ENCODE measurements around the gene LYRM4.

The LYRM4 gene

GRCh38 chr6:5091210-5092069 lies 169.3 kb downstream of the LYRM4 start:
- DNase-seq: no peak

DNA sequence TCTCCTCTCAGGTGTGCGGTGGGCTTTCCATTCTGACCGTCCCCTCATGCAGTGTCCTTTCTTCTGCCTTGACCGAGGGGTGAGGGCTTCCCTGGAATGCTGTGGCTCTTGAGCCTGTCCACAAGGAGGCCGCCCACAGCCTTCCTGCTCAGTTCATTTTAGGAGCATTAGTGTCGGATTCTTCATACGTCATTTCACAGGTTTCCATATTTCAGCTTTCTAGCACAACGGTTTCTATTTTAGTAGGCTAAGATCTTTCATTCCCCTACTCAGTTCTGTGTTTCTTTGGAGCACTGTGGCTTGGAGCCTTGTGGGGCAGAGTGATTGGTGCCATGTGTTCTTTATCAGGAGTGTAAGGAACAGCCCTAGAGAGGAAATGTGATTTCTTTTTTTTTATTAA lies 170.1 kb downstream of the LYRM4 start:
- no peak for DNase-seq

GRCh38 chr6:5089481-5090438 lies 171.0 kb downstream of the LYRM4 start:
- DNase-seq: no peak

DNA sequence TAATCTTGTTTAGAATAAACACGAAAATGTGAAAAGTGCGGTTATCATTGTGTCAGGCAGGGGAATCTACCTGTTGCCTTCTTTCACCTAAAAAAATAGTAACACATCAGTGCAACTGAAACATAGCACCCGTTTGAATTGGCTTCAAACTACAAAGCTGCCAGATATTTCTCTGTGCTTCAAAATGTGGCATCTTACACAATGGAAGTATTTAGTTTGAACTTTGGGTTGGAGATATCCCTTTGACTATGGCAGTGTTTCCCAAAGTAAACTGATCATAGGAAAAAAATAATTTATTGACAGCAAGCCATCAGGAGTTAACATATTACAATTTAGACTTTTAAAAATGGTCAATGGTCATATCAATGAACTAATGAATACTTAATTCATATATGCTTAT lies 172.0 kb downstream of the LYRM4 start:
- no peak for DNase-seq

GRCh38 chr6:5087389-5087788 lies 173.4 kb downstream of the LYRM4 start:
- DNase-seq: no peak

GRCh38 chr6:5086294-5086890 lies 174.4 kb downstream of the LYRM4 start:
- no peak for DNase-seq

- DNase-seq: peak; percentile 11
Measured at GRCh38 chr6:5085648-5086293, 175.0 kb downstream of the LYRM4 start.

DNA sequence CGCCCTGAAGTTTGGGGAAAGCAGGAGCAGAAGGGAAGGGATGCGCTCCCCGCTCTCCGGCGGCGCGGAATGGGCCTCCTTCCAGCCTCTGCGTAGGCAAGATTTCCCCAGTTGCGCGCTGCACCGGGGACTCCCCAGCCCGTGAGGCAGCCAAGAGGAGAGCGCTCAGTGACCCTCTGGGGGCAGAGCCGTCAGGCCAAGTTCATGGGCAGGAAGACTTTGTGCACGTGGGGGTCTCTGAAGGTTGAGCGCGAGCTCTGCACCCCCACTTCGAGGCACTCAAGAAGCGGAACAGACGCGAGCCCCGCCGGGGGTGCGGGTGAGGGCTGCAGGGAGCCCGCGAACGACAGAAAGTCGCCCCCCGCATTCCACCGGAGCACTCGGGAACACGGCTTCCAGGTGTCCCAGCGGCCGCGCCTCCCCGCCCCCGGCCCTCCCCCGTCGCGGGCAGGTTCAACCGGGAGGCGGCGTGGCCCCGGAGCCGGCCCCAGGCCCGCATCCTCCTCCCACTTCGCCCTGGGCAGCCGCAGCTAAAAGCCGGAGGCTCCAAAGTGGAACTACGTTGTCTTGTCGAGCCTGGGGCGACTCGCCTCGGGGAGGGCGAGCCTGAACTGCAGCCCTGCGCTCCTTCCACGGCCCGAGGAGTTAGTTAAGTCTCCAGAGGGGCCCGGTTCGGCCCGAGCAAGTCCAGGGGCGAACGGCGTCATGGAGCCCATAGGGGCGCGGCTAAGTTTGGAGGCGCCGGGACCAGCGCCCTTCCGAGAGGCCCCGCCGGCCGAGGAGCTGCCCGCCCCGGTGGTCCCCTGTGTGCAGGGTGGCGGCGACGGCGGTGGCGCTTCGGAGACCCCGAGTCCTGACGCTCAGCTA lies 175.7 kb downstream of the LYRM4 start, which contains the start of gene PPP1R3G:
PPP1R3G (plus strand) TSS at position 561 of the 867 bp plus-strand sequence; CDS start at position 706, 145 bp downstream.
- peak; percentile 11 for DNase-seq

DNA sequence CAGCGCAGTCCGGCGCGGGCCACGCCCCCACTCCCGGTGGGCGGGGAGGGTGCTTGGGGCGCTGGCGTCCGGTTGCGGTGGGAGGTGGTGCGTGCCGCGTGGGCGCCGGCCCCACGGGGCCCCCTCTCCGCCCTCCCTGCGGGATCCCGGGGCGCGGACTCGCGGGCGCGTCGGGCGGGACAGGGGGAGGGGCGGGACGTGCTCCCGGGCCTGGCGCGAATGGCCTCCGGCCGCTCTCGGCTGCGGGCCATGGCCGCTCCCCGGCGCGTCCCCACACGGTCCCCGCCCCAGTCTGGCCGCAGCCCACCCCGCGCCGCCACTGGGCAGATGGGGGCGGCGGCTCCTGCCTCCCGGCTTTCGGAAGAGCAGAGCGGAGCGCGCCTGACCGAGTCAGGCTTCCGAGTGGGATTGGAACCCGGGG lies 176.4 kb downstream of the LYRM4 start:
- DNase-seq: no peak

DNA sequence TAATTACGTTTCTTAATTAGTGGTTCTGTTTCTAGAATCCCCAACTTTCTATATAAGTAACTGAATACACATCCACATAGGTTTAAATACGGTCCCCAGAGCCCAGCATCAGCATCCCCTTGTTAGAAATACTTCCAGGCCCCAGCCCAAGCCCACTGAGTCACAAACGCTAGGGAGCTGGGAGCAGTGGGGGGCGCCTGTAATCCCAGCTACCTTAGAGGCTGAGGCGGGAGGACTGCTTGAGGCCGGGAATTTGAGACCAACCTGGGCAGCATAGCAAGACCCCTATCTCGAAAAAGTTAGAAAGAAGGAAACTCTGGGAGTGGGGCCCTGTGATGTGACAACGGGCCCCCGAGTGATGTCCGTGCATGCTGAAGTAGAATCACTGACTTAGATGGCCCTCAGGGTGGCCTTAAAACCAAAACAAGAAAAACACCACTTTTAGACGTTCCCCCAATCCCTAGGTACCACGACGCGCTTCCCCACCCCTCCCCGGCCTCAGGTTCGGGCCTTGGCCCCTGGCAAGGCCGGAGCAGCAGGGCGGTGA lies 176.9 kb downstream of the LYRM4 start:
- no peak for DNase-seq

- no peak for DNase-seq
Measured at GRCh38 chr6:5083307-5083583, 177.5 kb downstream of the LYRM4 start.

DNA sequence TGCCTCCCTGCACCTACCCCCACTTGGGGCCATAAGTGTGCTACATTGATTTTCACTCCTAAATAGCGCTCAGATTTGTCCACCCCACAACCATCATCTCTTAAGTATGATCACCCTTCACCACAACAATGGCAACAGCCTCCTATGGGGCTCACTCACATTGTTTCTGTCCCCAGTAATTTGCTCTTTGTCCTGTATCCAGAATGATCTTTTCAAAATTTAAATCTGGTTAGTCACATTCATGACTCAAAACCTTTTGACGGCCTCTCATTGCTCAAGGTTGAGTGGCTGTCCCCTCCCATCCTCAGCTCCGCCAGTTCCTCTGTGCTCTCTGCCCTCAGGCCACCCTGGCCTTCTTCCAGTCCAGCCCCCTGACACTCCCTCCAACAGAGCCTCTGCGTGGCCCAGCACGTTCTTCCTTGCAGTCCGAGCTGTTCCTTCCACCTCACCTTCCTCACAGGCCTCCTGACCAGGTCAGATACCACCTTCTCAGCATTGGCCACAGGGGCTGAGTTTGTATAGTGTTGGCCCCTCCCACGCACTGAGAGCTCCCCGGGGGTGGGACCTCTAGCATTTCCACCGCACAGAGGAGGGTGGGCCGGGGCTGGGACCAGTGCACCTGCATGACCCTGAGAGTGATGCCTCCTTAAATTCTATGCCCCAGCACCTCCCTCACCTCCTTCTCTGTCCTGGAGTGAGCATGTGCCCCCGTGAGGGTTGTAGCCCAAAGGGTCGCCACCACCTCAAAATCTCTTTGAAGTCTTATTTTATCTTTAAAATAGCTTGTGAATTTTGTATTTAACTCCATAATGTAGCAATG lies 178.1 kb downstream of the LYRM4 start:
- no peak for DNase-seq

DNA sequence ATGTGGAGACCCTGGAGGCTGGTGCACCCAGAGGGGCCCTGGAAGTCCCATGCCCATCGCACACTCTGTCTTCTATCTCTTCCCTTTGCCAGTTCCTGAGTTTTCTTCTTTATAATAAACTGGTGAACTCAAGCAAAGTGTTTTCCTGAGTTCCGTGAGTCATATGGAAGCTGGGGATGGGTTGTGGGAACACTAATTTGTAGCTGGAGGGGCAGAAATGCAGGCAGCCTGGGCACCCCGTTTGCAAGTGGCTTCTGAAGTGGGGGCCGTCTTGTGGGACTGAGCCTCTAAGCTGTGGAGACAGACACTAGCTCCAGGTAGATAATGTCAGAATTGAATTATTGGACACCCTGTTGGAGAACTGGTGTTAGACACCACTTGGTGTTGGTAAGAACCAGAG lies 178.8 kb downstream of the LYRM4 start:
- DNase-seq: no peak

- no peak for DNase-seq
Measured at GRCh38 chr6:5081182-5081581, 179.6 kb downstream of the LYRM4 start.

DNA sequence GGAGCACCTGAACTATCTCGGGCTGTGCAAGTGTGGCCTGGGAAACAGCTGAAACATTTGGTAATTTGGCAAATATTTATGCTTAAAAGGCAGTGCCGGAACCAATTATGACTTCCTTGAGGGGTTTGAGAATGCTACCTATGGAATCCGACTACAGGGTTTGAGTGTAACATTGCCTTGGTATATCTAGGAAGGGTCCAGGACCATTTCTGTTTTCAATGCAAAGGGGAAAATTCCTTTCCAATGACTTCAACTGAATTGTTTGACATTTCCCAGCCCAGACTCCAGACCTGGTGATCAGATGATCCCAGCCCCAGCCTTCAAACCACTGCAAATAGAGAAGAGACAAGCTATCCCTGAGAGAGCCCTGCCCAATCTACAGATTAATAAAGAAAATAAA lies 180.2 kb downstream of the LYRM4 start:
- DNase-seq: no peak

GRCh38 chr6:5079692-5080091 lies 181.1 kb downstream of the LYRM4 start:
- DNase-seq: no peak

DNA sequence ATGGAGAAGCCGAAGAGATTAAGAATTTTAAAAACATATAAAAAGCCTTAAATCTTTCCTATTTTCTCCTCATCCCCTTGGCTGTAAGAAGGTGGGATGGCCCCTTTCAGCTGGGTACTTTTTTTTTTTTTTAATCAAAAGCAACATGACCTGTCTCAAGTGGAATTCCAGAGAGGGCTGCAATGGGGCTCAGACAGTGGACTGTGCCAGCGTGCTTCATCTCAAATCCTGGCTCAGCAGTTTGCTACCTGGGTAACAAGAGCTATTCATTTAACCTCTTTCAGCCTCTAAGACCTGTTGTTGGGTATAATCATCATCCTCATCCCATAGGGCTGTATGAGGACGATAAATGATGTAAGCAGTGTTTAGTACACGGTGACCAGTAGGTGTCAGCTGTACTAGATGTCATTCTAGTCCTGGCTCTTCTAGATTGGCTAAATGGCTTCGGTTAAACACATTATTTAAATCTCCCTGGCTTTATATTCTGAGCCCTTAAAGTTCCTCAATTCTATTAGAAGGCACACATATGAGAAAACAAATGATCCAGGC lies 182.6 kb downstream of the LYRM4 start:
- DNase-seq: peak; percentile 8

DNA sequence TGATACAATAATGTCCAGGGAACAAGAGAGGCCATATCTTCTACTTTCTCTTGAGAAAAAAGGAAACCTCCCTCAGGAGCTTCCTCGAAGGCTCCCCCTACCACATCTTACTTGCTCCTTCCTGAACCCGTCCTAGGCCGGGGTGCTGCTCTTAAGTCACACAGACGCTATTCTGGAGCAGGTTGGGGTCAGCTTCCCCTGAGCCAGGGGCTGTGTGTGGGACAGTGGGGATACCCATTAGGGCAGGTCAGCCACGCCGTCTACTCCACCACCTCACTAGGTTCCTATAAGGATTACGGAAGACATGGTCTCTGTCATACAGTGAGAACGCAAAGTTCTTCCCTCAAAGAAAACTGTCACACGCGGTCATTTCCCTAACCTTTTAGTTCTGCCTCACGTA lies 183.8 kb downstream of the LYRM4 start:
- no peak for DNase-seq

- DNase-seq: no peak
Measured at GRCh38 chr6:5073992-5074391, 186.8 kb downstream of the LYRM4 start.

GRCh38 chr6:5072440-5072839 lies 188.3 kb downstream of the LYRM4 start:
- DNase-seq: no peak
